ENCODE results near the gene TBR1.

- TF ChIP-seq POLR2A (IDR thresholded peaks at IDR 0.05) (no peak), CTCF (IDR thresholded peaks at IDR 0.05) (no peak)
Measured at GRCh38 chr2:161426922-161427663, 11.0 kb downstream of the TBR1 start.
